Activated CD4-positive, CD25-positive, alpha-beta regulatory T cell treated with anti-CD3 and anti-CD28 coated beads, Interleukin-2, amount 50 U/mL, for 16 hours (primary cell): ENCODE measurements around the gene SLC51A.
"Not testable (repeated sequence)": the region's sequence is repeated elsewhere in the genome, so short reads cannot be mapped to it uniquely, and the experiment has no call there.

Experiments
- DNase-seq: peaks from one replicate; pipeline ENCODE4 v3.0.0-alpha.2; 2020; ENCODE audit warnings: low read depth, low spot score

The SLC51A gene

DNA sequence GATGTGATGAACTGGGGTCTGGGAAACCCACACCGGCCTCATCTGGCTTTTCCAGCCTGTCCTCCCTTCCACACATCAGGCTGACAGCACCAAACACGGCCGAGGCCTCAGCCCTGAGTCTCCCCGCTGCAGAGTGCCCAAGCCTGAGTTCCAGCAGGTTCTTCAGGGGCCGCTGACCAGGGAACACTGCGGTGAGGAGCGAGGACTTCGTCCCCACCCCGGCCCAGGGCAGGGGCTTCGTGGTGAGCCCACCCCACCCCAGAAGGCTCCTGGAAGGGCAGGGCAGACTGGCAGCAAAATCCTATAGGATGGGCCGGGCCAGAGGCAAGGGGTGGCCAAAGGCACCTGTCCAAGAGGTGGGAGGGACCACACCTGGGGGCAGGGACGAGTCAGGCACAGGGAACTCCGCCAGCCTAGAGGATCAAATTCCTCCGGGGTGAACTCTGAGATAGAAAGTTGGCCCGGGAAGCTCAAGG, at the start of gene SLC51A:
Gene SLC51A, plus strand, starts transcription at position 446 of the 476 bp plus-strand sequence. CDS start 179 bp downstream, outside the sequence.
- no peak for DNase-seq

DNA sequence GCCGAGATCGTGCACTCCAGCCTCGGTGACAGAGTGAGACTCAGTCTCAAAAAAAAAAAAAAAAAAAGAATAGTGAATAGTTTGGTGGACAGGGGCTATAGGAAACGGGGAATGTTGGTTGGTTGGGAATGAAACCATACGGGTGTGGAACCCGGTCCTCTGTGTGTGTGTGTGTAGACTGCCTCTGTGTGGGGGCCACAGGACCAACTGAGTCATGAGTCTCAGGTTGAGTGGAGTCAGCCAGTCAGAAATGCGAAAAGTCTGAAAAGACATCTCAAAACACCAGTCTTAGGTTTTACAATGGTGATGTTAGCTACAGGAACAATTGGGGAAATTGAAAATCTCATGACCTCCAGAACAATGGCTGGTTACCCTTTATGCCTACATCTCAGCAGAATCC, 49.6 kb upstream of the SLC51A start:
- no peak for DNase-seq

DNA sequence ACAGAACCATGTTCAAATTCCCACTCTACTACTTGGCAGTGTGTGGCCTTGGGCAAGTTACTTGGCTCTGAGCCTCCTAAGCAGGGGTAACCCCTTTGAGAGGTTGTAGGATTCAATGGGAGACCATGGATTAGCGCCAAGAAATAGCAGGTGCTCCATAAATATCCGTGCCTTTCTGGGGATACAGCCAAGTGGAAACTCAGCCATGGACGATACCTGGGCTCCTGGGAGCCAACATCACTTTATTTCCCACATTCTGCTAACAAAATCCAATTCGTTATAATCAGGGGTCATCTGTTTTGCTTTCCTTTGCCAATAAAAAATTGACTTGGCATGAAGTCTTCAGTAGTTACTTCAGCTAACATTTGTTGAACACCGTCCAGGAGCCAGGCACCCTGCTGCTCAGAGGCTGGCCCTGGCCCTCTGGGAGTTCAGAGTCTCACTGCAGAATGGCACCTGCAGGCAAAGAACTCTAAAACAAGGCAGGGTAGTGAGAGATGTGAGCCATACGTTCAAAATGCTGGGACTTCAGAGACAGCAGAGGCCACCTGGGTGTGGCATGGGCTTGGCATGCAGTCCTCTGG, 47.4 kb upstream of the SLC51A start:
- DNase-seq: no peak

DNA sequence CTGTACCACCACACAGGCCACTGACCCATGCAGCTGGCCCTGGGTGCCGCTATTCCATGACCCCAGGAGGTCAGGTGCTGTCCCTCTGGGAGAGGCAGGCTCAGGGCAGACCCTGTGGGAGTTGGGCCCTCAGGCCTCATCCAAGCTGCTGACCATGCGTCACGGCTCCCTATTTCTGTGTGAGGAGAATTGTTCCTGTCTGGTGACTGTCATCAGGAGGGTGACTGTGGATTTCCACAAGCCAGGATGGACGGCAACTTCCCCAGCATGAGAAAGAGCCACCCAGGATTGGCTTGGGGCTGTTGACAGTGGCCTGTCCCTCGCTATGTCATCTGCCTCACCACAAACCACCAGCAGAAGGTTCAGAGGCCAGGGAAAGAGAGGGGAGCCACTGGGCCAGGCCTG, 46.5 kb upstream of the SLC51A start:
- DNase-seq: no peak

DNA sequence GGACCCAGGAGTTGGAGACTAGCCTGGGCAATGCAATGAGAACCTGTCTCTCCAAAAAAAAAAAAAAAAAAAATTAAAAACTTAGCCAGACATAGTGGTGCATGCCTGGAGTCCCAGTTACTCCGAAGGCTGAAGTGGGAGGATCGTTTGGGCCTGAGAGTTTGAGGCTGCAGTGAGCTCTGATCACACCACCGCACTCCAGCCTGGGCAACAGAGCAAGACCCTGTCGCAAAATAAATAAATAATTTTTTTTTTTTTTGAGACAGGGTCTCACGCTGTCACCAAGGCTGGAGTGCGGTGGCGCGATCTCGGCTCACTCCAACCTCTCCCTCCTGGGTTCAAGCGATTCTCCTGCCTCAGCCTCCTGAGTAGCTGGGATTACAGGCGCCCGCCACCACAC, 46.0 kb upstream of the SLC51A start:
- DNase-seq: not testable (repeated sequence)

DNA sequence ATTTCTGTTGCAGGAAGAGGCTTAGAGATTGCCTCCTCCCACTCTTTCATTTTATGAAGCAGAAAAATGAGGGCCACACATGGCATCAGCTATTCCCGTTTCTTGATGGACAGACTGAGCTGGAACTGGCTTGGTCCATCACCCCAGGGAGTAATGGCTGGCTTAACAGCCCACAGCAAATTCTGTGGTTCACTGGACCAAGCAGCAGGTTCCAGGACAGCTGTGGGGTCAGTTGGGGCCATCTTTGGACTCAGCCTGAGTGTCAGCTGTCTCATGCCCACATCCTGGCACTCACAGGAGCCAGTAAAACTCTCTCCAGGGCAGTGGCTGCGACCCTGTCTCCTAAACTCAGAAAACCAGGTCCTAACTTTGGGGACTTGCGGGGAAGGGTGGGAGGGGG, 41.7 kb upstream of the SLC51A start:
- DNase-seq: no peak

DNA sequence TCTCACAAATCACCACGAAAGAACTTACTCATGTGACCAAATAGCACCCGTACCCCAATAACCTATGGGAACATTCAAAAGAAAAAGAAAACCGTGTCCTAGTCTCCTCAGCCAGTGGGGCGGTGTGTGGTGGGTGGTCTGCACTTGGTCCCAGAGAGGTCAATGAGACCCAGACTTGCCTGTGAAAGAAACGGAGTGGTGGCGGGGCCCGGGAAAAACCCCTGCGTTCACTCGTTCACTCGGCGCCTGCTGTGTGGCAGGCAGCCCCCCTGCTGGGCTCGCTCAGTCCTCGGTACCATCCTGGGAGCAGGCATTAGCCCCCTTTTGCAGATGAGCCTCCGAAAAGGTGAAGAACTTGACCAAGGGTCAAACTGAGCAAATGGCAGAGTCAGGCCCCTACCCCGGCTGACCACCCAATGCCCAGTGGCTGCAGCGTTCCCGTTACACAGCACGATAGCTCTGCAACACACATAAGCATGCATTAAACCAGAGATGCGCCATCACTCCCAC, 41.2 kb upstream of the SLC51A start:
- no peak for DNase-seq

DNA sequence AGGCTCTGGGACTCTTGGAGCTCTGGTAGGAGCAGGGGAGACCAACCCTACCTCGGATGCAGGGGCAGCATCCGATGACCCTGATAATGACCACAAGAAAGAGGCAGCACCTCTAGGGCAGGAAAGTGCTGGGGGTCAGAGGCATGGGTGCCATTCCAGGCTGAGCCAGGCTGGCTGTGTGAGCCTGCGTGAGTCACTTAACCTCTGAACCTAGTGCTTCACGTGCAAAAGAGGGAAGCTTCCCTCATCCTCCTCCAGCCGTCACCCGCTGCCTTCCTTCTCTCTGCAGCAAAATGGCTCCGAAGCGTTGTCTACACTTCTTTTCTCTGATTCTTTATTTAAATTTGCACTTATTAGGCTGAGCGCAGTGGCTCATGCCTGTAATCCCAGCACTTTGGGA, 40.6 kb upstream of the SLC51A start:
- DNase-seq: no peak

DNA sequence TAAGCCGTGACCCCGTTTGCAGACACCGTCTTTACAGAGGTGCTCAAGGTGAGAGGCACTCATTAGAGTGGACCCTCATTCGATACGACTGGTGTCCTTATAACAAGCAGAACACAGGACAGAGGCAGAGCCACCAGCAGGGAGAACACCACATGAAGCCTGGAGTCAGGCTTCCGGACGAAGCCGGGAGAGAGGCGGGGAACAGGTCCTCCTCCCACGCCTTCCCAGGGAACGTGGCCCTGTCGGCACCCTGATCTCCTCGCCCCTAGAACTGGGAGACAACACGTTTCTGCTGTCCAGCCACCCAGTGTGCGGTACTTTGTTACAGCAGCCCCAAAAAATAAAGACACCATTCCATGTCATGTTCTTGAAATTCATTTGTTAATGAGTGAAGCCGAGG, 38.8 kb upstream of the SLC51A start:
- no peak for DNase-seq

DNA sequence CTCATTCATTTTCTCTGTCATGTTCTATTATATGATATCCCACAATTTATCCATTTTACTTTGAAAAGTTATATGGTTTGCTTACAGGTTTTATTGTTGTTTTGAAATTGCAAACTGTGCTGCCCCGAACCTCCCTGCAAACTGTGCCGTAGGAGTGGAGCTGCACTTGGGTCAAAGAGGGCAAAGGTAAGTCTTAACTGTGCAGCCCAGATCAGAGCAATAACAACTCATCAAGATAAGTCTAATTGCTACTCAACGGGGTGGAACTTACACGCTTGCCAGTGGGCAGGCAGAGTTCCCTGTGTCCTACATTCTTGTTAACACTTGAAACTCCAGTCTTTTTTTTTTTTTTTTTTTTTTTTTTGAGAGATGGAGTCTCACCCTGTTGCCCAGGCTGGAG, 38.4 kb upstream of the SLC51A start:
- DNase-seq: no peak

DNA sequence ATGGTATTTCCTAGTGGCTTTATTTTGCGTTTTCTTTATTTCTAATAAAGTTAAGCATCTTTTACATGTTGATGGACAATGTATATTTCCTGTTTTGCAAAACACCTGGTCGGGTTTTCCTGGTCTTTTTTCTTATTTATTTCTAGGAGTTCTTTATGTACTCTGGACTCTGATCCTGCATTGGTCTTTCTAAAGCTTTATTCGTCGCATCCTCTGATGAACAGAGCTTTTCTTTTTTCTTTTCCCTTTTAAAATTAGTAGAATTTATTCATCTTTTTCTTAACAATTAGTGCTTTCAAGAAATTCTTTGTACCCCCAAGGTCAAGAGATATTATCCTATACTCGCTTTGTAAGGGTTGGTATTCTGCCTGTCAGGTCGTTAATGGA, 37.3 kb upstream of the SLC51A start:
- no peak for DNase-seq

DNA sequence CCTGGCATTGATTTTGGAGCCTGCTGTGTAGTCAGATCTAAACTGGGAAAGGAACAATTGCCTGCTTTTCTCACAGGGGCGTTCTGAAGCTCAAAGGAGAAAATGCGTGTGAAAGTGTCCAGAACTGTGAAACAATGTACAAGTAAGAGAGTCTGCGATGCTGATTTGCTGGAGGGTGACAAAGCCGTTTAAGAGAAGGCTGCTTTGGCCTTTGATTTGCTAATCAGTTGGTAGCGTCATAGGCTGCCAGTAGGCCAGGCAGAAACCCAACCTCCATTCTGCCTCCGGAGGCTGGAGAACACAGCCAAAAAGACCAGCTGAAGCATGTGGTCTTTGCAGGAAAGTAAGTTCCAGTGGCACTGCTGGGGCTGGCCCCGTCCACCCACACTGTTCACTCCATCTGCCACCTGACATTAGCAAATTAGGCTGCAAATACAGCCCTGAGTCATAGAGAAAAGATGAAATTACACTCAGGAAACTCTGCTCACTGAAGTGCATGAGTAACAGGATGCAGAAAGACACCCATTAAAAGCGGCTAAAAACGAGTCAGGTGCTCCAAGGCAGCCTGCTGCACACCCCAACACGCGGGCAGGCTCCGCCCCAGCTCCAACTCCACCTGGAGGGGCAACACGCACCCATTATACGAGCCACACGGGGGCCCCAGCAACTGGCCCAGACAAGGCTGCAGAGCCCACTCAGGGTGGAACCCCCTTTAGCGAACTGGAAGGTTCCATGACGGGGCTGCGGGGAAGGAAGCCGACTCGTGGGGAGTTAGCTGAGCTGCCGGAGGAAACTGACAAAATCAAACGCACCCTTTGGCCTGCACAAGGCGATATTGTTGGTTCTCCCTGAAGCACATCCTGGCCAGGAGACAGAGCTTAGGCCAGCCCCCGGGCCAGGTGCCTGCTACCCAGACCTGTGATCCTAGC, 36.7 kb upstream of the SLC51A start:
- peak; percentile 69 for DNase-seq

DNA sequence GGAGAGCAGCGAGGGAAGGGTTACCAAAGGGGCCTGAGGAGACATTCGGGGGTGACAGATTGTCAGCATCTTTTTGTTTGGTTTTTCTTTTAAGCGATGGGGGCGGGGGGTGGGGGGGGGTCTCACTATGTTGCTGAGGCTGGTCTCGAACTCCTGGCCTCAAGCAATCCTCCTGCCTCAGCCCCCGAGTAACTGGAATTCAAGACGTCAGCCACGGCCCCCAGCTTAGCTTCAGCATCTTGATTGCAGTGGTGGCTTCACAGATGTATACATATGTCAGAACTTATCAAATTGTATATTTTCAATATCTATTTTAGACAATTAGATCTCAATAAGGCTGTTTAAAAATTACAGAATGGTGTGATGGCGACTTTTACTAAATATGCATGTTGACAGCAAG, 36.0 kb upstream of the SLC51A start:
- DNase-seq: no peak

DNA sequence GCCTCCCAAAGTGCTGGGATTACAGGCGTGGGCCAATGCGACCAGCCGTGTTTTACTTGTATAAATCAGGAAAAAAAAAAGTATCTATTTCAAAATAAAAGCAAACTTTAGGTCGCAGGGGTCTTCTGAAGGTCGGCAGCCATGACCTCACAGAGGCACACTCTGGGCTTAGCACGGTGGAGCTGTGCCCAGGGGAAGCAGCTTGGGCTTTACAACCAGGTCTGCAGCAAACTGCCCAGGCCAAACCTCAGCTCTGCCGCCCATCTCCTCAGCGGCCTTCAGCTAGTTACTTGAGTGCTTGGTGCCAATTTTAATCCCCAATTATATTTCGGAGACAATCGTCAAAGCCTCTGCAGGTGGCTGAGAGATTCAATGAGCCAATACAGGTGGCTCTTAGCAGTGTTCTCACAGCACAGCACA, 35.2 kb upstream of the SLC51A start:
- DNase-seq: no peak

DNA sequence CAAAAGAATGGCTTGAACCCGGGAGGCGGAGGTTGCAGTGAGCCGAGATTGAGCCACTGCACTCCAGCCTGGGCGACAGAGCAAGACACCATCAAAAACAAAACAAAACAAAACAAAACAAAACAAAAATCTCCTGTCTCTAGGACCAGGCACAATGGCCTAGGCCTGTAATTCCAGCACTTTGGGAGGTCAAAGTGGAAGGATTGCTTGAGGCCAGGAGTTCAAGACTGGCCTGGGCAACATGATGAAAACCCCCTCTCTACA, 32.2 kb upstream of the SLC51A start:
- not testable (repeated sequence) for DNase-seq

DNA sequence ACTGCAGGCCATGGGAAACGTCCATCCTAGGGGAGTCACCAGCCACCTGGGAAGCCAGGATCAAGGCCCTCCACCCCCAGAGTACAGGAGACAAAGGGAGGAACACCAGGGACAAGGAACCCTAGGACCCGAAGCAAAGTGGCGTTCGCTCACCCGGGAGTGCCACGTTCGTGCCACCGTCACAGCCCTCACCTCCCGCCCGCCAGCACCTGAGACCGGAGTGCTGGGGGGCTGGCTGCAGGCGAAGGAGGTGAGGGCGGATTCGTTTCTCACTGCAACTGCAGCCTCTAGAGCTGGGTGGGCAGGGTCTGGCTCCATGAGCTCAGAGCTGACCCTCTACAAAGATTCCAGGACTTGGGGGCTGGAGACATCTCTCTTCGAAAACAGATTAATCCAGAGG, 31.5 kb upstream of the SLC51A start:
- no peak for DNase-seq

DNA sequence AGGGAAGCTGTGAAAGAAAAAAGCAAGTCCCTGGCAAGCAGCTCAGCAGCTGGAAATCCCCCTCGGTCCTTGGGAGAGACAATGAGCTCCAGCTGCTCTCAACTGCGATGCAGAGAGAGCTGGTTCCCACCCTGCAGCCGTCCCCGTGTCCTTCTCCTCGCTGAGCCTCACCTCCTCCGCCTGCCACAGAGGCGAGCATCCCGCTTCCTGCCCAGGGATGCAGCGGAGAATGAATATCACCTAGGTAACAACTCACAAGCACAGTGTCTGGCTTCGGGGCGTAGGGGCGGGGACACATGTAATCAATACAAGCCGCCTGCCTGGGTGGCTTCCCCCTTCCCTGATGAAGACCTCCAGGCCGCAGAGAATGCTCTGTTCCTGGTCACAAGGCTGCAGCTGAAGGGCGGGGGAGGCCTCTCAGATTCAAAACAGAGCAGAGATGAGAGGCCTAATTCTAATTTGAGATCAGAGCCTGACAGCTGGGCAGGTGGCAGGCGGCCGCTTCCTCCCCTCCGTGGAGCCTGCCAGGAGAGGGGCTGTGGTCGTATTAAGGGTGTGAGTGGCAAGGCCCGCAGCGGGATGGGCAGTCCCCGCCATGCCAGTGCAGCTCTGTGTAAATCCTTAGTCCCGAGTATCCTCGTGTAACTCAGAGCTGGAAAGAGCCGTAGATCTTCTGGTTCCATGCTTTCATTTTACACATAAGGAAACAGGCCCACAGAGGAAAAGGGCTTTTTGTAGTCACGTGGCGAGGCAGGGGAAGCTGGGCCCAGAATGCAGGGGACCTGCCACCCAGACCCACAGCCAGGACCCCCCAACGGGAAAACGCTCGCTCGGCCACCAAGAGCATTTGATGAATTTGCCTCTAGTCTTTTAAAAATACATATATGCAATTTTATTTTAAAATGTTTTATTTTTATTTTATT, 29.4 kb upstream of the SLC51A start:
- DNase-seq: no peak

DNA sequence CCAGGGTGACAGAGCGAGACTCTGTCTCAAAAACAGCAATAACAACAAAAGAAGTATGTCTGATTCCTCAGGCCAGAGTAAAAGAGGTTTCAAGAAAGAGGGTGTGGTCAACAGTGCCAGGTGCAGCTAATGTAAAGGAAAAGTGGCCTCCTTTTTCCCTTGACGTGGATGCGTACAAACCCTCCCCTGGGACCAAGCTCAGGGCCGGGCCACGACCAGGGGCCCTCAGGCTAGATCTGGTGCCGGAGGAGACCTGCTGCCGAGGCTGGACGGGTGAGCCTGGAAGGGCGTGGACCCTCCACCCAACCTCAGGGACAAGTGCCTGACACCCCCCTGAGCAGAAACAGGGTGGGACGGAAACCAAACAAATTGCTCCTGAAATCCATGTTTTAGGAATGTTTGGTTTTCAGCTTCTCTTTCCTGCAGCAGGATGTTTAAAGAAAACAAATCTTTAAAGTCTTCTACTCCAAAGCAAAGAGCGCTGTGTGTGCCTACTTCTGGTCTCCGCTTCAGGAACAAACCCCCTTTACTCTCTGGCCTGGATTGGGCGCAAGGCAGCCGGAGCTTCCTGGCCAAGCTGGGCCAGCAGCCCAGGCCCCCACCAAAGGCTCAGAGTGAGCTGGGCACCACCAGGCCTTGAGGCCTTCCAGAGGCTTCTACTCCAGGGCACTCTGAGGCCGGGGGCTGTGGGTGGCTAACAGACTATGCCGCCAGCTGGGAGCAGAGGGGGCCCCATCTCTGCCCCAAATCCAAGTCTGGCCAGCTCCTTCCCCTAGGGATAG, 26.6 kb upstream of the SLC51A start:
- no peak for DNase-seq

DNA sequence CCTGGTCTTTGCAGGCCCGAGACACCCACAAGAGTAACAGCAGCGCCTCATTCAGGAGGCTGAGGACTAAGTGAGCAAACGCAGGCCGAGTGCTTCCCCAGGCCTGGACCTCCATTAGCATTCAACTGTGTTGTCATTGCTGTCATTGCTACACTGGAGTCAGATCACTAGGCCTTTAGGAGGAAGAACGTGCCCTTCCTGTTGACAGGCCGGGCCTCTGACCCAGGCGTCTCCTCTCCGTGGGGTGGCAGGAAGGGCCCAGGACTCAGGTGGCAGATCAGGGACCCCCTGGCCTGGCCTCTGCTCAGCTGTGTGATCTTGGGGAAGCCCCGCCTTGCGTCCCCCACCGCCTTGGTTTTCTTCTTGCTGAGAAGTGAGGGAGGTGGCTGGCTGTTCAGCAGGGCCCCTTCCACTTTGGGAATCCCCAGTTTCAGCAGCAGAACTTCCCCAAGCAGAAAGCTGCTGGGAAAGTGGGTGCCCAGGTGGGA, 24.3 kb upstream of the SLC51A start:
- DNase-seq: no peak

DNA sequence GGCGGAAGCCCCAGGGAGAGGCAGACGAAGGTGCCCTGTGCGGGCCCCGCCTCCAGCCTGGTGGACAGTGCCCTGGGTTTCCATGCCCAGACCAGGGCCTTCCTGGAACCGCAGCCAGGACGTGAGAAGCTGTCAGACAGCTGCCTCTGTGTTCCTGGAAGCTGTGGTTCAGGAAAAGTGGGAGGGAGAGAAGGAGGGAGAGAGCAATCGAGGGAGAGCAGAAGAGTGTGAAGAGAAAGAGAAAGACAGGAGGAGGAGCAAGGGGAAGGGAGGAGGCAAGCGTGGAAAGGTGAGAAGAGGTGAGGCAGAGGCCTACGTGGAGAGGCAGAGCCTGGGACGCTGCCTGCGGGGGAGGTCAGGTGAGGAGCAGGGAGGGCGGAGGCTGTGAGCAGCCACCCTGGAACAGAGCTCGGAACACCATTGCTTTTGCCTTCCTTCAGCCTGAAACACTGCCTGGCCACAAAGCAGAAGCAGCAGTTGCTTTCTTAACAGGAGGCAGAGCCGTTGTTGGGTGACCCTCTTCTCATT, 23.7 kb upstream of the SLC51A start:
- no peak for DNase-seq
